HG03469 (cell line): ENCODE results near the gene DAPP1.

Experiments
- ATAC-seq: cut with Tn5 transposase; IDR thresholded peaks from one replicate; pipeline ENCODE4 v1.9.1; 2021; ENCODE audit warnings: mild to moderate bottlenecking, moderate library complexity, moderate number of reproducible peaks; ENCODE audit not compliant: unreplicated experiment

The DAPP1 gene

DNA sequence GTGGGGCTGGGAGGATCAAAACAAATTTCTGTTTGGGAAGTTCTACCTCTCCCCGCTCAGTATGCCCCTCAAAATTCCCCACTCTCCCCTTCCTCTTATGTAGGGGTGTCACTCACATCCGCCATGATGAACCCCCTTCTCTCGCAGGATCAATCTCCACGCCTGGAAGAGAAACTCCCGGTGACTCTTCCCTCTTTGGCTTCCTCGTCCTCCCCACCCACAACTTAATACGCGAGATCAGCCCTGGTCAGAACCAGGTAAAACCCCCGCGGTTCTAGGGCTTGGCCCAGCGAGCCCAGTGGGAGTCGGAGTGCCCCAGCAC, 77.2 kb downstream of the DAPP1 start:
- no peak for ATAC-seq

DNA sequence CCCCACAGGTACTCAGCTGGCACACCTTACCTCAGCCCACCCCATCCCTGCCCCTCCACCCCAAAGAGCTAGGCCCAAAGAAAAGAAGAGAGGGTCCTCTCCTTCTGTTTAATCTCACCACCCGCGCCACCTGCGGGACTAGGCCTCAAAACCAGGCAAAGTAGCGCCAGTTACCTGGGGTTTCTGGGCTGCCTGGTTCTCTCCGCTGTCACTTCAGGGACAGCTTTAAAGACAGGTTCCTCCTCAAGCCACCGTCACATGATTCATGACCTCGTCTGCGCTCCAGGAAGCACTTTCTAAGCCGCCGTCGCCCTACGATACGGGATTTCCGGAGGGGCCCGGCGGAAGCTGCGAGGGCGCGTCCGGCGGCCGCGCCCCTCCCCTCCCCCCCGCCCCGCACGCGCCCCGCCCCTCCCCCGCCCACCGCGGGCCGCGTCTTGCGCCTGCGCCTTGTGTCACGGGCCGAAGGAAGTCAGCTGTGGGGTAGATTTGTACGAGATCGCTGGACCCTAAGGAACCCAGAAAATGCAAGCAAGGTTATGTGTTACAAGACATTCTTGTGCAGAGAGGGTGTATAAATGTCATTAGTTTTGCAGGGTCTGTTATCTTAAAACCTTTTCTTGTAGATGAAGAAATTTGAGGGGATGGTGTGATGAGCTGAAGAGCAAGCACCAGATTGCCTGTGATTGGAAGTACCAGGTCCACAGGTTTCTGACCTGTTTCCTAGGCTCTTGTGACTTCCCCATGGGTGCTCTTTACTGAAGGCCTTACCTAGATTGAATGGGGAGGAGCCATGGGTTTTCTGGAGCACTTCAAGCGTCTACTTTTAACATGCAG, 77.8 kb downstream of the DAPP1 start, which contains the start of gene LAMTOR3:
Gene LAMTOR3, minus strand, starts transcription at position 267 of the 837 bp plus-strand sequence. CDS start 464 bp downstream, outside the sequence.
- peak; percentile 98 for ATAC-seq

- ATAC-seq: no peak
These were observed 78.4 kb downstream of the DAPP1 start for GRCh38 chr4:99894998-99895397.

GRCh38 chr4:99915449-99915848, 98.8 kb downstream of the DAPP1 start:
- ATAC-seq: no peak

DNA sequence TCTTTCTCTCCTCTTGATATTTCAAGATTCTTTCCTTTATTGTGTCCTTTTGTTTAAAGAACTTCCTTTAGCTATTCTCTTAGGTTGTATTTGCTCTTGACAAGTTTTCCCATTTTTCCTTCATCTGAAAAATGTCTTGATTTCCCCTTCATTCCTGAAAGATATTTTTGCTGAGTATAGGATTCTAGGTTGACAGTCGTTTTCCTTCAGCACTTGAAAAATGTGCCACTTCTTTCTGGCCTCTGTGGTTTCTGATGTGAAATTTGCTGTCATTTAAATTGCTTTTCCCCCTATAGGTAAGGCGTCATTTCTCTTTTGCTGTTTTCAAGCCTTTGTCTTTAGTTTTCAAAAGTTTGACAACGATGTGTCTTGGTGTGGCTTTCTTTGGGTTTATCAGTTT, 100.9 kb downstream of the DAPP1 start:
- ATAC-seq: no peak

DNA sequence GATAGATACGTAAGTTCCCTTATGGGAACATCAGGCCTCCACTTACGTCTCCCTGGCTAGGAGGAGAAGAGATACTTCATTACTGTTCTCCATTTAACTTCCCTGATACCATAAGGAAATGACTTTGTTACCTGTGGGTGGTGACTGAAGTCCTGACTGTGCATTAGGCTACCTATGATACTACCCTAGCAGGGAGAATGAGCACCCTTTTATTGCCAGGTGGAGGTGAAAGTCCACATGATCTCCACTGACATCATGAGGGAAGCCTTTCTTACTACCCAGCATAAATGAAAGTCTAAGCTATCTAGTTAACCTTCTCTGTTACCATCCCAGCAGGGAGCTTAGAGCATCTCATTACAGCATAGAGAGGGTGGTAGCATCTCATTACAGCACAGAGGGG, 102.0 kb downstream of the DAPP1 start:
- ATAC-seq: no peak
